ENCODE measurements around the gene SIAH2.

SIAH2 gene

DNA sequence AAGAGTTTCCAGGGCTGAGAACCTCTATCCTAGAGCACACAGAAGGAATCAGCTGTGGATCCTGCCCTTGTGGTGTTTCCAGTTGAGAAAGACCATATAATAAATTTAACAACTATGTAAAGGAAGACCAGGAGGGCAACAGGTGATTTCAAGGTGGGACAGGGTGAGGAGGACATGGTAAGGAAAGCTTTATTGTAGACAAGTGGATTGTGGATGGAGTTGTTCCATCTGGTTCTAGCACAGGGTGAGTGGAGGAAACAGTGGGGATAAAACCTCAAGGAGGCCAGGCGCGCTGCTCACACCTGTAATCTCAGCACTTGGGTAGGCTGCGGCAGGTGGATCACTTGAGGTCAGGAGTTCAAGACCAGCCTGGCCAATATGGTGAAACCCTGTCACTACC, 17.1 kb downstream of the SIAH2 start:
- Histone ChIP-seq H4K20me1 (ENCODE audit: insufficient read depth, low read length) (peaks cover 56% of the 10 kb centered on the region), H3K4me1 (ENCODE audit: insufficient read depth, low read length) (no peaks in the 10 kb centered on the region), H3K36me3 (ENCODE audit: insufficient read depth, low read length) (peaks cover 21% of the 10 kb centered on the region), H3K27me3 (ENCODE audit: insufficient read depth, low read length, poor library complexity) (no peaks in the 10 kb centered on the region), H3K9me3 (ENCODE audit: insufficient read depth, low read length, severe bottlenecking) (no peaks in the 10 kb centered on the region), H3K9ac (ENCODE audit: low read depth, low read length) (no peak overlapping the region), H3K79me2 (ENCODE audit: insufficient read depth, low read length) (peaks cover 69% of the 10 kb centered on the region), H3K27ac (ENCODE audit: low read length) (no peak overlapping the region), H2AFZ (ENCODE audit: low read depth, low read length) (no peak overlapping the region), H3K4me3 (ENCODE audit: low read depth in 1 of 2, low read length in 2 of 2) (no peak overlapping the region), H3K4me2 (ENCODE audit: insufficient read depth, low read length) (no peak overlapping the region)
- TF ChIP-seq EZH2 (IDR thresholded peaks at IDR 0.05; ENCODE audit: borderline replicate concordance, low read depth, low read length, severe bottlenecking) = no peak
- TF ChIP-seq, protein P1, sequence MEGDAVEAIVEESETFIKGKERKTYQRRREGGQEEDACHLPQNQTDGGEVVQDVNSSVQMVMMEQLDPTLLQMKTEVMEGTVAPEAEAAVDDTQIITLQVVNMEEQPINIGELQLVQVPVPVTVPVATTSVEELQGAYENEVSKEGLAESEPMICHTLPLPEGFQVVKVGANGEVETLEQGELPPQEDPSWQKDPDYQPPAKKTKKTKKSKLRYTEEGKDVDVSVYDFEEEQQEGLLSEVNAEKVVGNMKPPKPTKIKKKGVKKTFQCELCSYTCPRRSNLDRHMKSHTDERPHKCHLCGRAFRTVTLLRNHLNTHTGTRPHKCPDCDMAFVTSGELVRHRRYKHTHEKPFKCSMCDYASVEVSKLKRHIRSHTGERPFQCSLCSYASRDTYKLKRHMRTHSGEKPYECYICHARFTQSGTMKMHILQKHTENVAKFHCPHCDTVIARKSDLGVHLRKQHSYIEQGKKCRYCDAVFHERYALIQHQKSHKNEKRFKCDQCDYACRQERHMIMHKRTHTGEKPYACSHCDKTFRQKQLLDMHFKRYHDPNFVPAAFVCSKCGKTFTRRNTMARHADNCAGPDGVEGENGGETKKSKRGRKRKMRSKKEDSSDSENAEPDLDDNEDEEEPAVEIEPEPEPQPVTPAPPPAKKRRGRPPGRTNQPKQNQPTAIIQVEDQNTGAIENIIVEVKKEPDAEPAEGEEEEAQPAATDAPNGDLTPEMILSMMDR (IDR thresholded peaks at IDR 0.05; ENCODE audit: borderline replicate concordance, extremely low read depth, low read length, poor library complexity, severe bottlenecking) = no peak
- no peak for DNase-seq
- ATAC-seq (ENCODE audit: insufficient read depth, low read depth) = no peak

DNA sequence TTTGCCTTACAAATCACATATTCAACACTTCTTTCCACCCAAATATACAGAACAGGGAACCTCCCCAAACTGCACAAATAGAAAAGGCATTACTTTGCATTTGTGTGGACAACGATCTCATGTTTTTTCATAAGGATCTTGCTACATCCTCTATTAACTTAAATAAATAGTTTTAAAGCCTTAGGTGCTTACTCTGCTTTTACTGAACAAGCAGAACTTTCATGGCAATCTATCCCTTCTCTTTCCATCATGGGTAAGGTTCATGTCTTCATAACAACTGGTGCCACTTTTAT, 18.1 kb downstream of the SIAH2 start:
- no peak overlapping the region for H3K4me2 ChIP-seq (ENCODE audit: insufficient read depth, low read length)
- peaks cover 59% of the 10 kb centered on the region for H3K79me2 ChIP-seq (ENCODE audit: insufficient read depth, low read length)
- TF ChIP-seq, protein P1 (IDR thresholded peaks at IDR 0.05; ENCODE audit: borderline replicate concordance, extremely low read depth, low read length, poor library complexity, severe bottlenecking) = no peak
- no peak for TF ChIP-seq EZH2 (IDR thresholded peaks at IDR 0.05; ENCODE audit: borderline replicate concordance, low read depth, low read length, severe bottlenecking)
- H4K20me1 ChIP-seq (ENCODE audit: insufficient read depth, low read length) = peaks cover 56% of the 10 kb centered on the region
- no peaks in the 10 kb centered on the region for H3K4me1 ChIP-seq (ENCODE audit: insufficient read depth, low read length)
- no peaks in the 10 kb centered on the region for H3K27me3 ChIP-seq (ENCODE audit: insufficient read depth, low read length, poor library complexity)
- H3K9me3 ChIP-seq (ENCODE audit: insufficient read depth, low read length, severe bottlenecking) = no peaks in the 10 kb centered on the region
- H3K9ac ChIP-seq (ENCODE audit: low read depth, low read length) = no peak overlapping the region
- H3K4me3 ChIP-seq (ENCODE audit: low read depth in 1 of 2, low read length in 2 of 2) = no peak overlapping the region
- peaks cover 22% of the 10 kb centered on the region for H3K36me3 ChIP-seq (ENCODE audit: insufficient read depth, low read length)
- ATAC-seq (ENCODE audit: insufficient read depth, low read depth) (no peak), DNase-seq (no peak)
- H3K27ac ChIP-seq (ENCODE audit: low read length) = no peak overlapping the region
- no peak overlapping the region for H2AFZ ChIP-seq (ENCODE audit: low read depth, low read length)

DNA sequence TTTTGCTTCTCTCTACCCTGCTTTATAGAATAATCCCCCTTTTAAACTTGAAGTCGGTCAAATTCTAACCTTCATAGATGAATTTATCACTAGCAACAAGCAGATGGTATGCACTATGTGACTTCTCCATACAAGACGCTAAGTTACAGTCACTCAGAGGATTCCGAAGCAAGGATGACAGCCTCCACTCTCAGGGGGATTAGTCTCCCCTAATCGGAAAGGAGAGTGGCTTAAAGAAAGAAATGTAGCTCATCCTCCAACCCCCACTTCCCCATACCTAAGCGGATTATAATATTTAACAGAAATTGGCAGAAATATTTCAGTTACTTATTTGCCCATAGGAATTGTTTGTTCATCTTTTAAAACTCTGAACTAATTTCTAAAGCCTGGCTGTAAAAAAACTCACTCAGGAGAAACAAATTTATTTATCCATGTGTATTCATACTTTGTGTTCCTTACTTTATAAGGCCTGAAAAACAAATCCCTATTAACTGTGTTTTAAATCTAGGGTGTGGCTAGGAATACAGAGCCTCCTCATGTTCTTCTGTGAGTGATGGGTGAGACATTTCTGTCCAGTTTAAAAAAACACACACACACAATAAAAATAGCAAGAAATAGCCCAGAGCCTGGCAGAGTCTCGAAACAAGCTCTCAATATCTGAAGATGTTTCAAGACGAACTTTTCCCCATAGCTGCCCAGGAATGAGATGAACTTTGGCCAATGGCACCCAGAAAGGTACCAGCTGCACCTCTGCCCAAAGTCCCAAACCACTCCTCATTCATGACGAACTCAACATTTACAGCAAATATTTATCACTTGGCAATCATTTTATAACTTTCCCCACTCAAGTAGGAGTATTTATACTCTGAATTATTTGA, 18.7 kb downstream of the SIAH2 start:
- Histone ChIP-seq H3K36me3 (ENCODE audit: insufficient read depth, low read length) (peaks cover 22% of the 10 kb centered on the region), H3K4me1 (ENCODE audit: insufficient read depth, low read length) (no peaks in the 10 kb centered on the region), H3K27me3 (ENCODE audit: insufficient read depth, low read length, poor library complexity) (no peaks in the 10 kb centered on the region), H3K9ac (ENCODE audit: low read depth, low read length) (no peak overlapping the region), H2AFZ (ENCODE audit: low read depth, low read length) (no peak overlapping the region), H3K27ac (ENCODE audit: low read length) (no peak overlapping the region), H4K20me1 (ENCODE audit: insufficient read depth, low read length) (peaks cover 53% of the 10 kb centered on the region), H3K4me2 (ENCODE audit: insufficient read depth, low read length) (no peak overlapping the region), H3K79me2 (ENCODE audit: insufficient read depth, low read length) (peaks cover 54% of the 10 kb centered on the region), H3K9me3 (ENCODE audit: insufficient read depth, low read length, severe bottlenecking) (no peaks in the 10 kb centered on the region), H3K4me3 (ENCODE audit: low read depth in 1 of 2, low read length in 2 of 2) (no peak overlapping the region)
- ATAC-seq (ENCODE audit: insufficient read depth, low read depth) = no peak
- TF ChIP-seq, protein P1 (IDR thresholded peaks at IDR 0.05; ENCODE audit: borderline replicate concordance, extremely low read depth, low read length, poor library complexity, severe bottlenecking) = no peak
- no peak for TF ChIP-seq EZH2 (IDR thresholded peaks at IDR 0.05; ENCODE audit: borderline replicate concordance, low read depth, low read length, severe bottlenecking)
- DNase-seq = no peak
